Chondrocyte (in vitro differentiated cells): Measurements from ENCODE around the gene MDC1. TPM values are rescaled to one million over a fixed set of nuclear protein-coding genes. Genes with fewer than 3 reads are reported as not detected.
A peak's percentile ranks its signal among the peaks of the same experiment; 100 is the strongest.
"Not testable (repeated sequence)": the region's sequence is repeated elsewhere in the genome, so short reads cannot be mapped to it uniquely, and the experiment has no call there.

Experiments
- DNase-seq: peaks from one replicate; pipeline ENCODE4 v3.0.0; 2021; ENCODE audit warnings: mixed read lengths, low spot score
- H3K27ac Mint-ChIP-seq: one replicate; pipeline ENCODE4 v1.8.0; 2021; ENCODE audit warnings: mild to moderate bottlenecking, moderate library complexity, mixed read lengths; ENCODE audit not compliant: unreplicated experiment
- H3K27me3 Mint-ChIP-seq: 2 replicates; pipeline ENCODE4 v1.8.0; 2021; ENCODE audit warnings: low read depth, mixed read lengths
- H3K36me3 Mint-ChIP-seq: 2 replicates; pipeline ENCODE4 v1.8.0; 2021; ENCODE audit warnings: low read depth, mixed read lengths
- H3K4me1 Mint-ChIP-seq: 2 replicates; pipeline ENCODE4 v1.8.0; 2021; ENCODE audit warnings: low read depth, mild to moderate bottlenecking, mixed read lengths
- H3K4me3 Mint-ChIP-seq: one replicate; pipeline ENCODE4 v1.8.0; 2021; ENCODE audit warnings: mild to moderate bottlenecking, moderate library complexity, mixed read lengths; ENCODE audit not compliant: unreplicated experiment
- H3K9me3 Mint-ChIP-seq: 2 replicates; pipeline ENCODE4 v1.8.0; 2021; ENCODE audit warnings: low read depth, mixed read lengths
- total RNA-seq: library from RNA; stranded (reverse); gene quantifications from 3 replicates; pipeline ENCODE4 v1.2.1, GENCODE V29; 2021
- TF ChIP-seq, protein P1 (sequence below): fragments of 200-600 bp; sonication (generic); IDR thresholded peaks from 2 replicates; pipeline ENCODE4 v1.5.0; 2021; ENCODE audit warnings: antibody characterized with exemption, mild to moderate bottlenecking, moderate library complexity

The MDC1 gene
- total RNA-seq, 1 donor from 2014 or later, result 33.5 TPM

DNA sequence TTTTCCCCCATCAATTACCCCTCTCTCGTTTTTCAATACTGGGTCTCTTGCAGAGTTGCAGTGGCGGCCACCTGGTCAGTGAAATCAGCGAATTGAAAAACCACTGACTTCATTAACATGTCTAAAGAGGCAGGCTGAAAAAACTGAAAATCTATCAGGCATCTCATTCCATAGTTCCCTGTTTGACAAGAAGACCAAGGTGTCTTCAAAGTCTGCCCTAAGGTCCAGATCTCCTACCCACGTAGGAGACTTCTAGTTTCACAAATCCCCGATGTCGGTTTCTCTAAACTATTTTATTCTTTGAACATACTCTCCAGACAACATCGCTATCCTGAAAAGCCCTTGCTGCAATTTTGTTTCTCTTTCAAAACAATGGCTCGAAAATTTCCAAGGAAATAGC, 2.3 kb upstream of the MDC1 start:
- Mint-ChIP-seq H3K4me1 (peaks cover 56% of the 10 kb centered on the region), H3K27me3 (no peaks in the 10 kb centered on the region)

DNA sequence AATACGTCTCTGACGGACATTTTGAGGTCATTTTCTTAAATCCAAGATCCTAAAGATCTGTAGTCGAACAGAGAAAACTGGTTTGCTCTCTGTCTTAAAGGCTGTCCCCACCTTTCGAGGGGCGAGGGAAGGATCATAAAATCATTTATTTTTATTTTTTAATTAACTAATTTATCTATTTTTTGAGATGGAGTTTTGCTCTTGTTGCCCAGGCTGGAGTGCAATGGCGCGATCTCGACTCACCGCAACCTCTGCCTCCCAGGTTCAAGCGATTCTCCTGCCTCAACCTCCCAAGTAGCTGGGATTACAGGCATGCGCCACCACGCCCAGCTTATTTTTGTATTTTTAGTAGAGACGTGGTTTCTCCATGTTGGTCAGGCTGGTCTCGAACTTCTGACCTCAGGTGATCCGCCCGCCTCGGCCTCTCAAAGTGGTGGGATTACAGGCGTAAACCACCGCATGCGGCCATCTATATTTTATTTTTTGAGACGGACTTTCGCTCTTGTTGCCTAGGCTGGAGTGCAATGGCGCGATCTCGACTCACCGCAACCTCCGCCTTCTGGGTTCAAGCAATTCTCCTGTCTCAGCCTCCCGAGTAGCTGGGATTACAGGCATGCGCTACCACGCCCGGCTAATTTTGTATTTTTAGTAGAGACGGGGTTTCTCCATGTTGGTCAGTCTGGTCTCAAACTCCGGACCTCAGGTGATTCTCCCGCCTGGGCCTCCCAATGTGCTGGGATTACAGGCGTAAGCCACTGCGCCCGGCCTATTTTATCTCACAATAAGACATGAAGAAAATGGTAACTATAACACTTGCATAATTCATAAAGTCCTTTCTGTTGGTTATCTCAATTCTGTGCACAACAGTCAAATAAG, 1.0 kb upstream of the MDC1 start:
- H3K36me3 Mint-ChIP-seq, result peaks cover 33% of the 10 kb centered on the region
- H3K27ac Mint-ChIP-seq, result peak overlapping the region; percentile 100

More for the DNA sequence above, 2.3 kb upstream of the MDC1 start:
- DNase-seq, result no peak
- Mint-ChIP-seq H3K27ac (peak overlapping the region; percentile 96), H3K9me3 (no peaks in the 10 kb centered on the region), H3K4me3 (peak overlapping the region; percentile 96), H3K36me3 (peaks cover 37% of the 10 kb centered on the region)
- TF ChIP-seq, protein P1, sequence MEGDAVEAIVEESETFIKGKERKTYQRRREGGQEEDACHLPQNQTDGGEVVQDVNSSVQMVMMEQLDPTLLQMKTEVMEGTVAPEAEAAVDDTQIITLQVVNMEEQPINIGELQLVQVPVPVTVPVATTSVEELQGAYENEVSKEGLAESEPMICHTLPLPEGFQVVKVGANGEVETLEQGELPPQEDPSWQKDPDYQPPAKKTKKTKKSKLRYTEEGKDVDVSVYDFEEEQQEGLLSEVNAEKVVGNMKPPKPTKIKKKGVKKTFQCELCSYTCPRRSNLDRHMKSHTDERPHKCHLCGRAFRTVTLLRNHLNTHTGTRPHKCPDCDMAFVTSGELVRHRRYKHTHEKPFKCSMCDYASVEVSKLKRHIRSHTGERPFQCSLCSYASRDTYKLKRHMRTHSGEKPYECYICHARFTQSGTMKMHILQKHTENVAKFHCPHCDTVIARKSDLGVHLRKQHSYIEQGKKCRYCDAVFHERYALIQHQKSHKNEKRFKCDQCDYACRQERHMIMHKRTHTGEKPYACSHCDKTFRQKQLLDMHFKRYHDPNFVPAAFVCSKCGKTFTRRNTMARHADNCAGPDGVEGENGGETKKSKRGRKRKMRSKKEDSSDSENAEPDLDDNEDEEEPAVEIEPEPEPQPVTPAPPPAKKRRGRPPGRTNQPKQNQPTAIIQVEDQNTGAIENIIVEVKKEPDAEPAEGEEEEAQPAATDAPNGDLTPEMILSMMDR, result no peak

DNA sequence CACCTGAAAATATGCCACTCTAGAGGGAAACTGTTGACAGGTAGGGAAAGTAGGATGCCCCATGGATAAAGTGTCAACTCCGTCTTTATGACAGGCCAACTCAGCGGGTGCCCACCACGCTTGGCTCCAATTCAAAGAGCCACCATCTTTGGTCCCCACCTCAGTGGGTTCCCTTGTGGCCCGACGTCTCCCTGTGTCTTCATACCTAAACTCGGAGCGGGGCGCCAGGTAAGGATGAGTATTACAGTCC, 277 bp downstream of the MDC1 start:
- DNase-seq, result no peak
- Mint-ChIP-seq H3K27ac (peak overlapping the region; percentile 100), H3K9me3 (no peaks in the 10 kb centered on the region), H3K36me3 (peaks cover 33% of the 10 kb centered on the region), H3K4me1 (peaks cover 36% of the 10 kb centered on the region), H3K4me3 (peak overlapping the region; percentile 98), H3K27me3 (no peaks in the 10 kb centered on the region)
- TF ChIP-seq, protein P1, result no peak

More for the DNA sequence above, 1.0 kb upstream of the MDC1 start:
- H3K9me3 Mint-ChIP-seq, H3K27me3 Mint-ChIP-seq: not testable (repeated sequence)
- peak; percentile 29 for DNase-seq
- Mint-ChIP-seq H3K4me1 (peaks cover 43% of the 10 kb centered on the region), H3K4me3 (peak overlapping the region; percentile 98)

DNA sequence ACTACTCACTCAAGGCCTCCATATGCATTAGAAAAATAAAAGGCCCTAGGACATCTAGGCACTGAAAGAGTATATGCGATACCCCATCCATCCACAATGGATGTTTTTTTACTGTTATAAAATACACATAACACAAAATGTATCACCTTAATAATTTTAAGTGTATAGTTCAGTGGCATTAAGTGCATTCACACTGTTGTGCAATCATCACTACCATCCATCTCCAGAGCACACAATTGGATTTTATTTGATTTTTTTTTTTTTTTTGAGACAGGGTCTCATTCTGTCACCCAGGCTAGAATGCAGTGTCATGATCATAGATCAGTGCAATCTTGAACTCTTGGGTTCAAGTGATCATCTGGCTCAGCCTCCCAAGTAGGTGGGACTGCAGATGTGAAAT, 2.8 kb downstream of the MDC1 start:
- Mint-ChIP-seq H3K36me3 (peaks cover 34% of the 10 kb centered on the region), H3K4me3 (no peak overlapping the region), H3K9me3 (no peaks in the 10 kb centered on the region), H3K4me1 (peaks cover 32% of the 10 kb centered on the region), H3K27me3 (no peaks in the 10 kb centered on the region), H3K27ac (no peak overlapping the region)
- DNase-seq, result no peak
- TF ChIP-seq, protein P1, result no peak

DNA sequence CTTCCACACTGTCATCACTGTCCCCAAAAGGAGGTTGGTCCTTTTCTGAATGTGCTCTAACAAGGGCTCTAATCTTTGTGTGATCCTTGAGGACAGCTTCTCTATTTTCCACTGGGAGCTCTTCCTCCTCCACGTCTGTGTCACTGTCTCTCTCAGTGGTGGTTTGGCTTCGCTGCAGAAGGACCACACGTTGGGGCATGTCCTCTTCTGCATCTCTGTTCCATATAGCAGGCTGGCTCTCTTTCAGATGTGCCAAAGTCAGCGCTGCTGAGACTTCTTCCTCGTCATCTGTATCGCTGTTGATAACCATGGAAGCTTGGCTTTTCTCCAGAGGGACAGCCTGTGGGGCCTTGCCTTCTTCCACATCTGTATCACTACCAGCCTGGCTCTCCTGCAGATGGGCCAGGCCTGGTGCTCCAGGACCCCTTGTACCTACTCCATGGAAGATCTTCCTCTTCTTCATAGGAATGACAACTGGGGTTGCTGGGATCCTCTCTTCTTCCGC, 4.6 kb downstream of the MDC1 start:
- Mint-ChIP-seq H3K27me3 (no peaks in the 10 kb centered on the region), H3K27ac (no peak overlapping the region), H3K36me3 (peaks cover 37% of the 10 kb centered on the region), H3K4me3 (no peak overlapping the region), H3K9me3 (no peaks in the 10 kb centered on the region), H3K4me1 (peaks cover 27% of the 10 kb centered on the region)
- TF ChIP-seq, protein P1, result no peak
- DNase-seq, result peak; percentile 40
